Measurements from ENCODE around the gene LAMC3. TPM values are rescaled to one million over a fixed set of nuclear protein-coding genes. Genes with fewer than 3 reads are reported as not detected.

Gene LAMC3
- polyA plus RNA-seq, 1 of the 3 experiments (the other 2 are of a cell fraction), result 0.07 TPM

DNA sequence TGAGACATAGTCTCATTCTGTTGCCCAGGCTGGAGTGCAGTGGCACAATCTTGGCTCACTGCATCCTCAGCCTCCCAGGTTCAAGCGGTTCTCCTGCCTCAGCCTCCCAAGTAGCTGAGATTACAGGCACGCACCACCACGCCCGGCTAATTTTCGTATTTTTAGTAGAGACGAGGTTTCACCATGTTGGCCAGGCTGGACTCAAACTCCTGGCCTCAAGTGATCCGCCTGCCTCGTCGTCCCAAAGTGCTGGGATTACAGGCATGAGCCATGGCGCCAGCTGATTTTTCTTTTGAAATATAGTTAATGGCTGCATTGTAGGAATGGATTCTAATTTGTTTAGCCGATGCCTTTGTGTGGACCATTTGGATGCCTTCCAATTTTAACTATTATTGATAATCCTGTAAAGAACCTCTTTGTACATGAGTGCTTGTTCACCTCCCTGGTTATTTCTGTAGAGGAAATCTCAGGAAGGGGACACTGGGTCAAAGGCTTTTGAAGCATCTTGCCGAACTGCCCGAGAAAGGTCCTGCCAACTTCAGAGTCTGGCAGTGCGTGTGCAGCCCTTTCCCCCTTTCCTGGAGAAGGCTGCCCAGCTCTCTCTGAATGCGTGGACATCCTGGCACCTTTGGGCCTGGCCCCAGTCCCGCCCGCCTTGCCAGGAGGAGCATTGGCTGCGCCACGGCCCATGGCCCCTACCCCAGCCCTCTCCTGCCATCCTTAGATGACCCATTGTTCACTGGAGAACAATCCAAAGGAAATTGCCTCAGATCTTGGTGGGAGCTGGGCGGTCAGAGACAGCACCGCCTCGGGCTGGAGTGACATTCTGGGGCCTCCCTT, 107.5 kb downstream of the LAMC3 start:
- 81% methylated on average over 19 of the region's 22 CpGs for WGBS (ENCODE audit: low lambda C conversion rate)
- POLR2A ChIA-PET, result no interaction called here

DNA sequence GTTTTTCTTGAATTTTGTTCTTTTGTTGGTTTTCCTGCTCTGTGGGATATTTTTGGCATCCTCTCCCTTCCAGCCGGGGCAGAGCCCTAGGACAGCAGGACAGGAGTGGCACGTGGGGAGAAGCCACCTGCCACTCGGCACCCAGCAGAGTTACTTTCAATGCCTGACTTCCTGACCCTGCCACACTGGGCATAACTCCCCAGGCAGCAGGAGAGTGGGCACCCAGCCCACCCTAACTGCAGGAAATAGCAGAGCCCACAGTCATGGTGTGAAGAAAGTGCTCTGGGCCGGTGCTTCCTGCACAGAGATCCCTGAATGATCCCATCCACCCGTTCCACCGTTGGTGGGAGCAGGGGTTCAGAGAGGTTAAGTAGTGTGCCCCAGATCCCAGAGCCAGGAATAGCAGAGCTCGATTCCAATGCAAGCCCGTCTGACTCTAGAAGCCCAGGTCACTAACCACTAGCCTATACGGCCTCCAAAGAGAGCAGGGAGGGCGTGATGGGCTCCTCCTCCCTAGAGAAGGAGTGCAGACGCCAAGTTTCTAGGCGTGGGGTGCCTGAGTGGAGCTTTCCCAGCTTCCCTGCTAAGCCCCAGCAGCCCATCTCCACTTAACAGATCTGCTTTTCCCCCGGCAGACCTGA, 108.3 kb downstream of the LAMC3 start:
- H3K9ac ChIP-seq, result no peak overlapping the region
- ChIA-PET POLR2A (no interaction called here), CTCF (no interaction called here)

More for the DNA sequence above, 107.5 kb downstream of the LAMC3 start:
- CTCF ChIA-PET, result interaction anchor here (0.6 kb wide), 1 partner anchor 14 kb away, joined by 3 read pairs; no protein-coding TSS in a partner anchor
- Histone ChIP-seq H3K27ac (ENCODE audit: low read depth in 2 of 2, low read length in 1 of 2) (no peak overlapping the region), H4K20me1 (ENCODE audit: insufficient read depth) (no peaks in the 10 kb centered on the region), H3K4me1 (ENCODE audit: control insufficient read depth in 1 of 2, insufficient read depth in 2 of 2, low read depth in 1 of 2, low read length in 1 of 2) (no peaks in the 10 kb centered on the region; a peak in 1 of 4 replicates), H3K9me2 (no peaks in the 10 kb centered on the region), H3K27me3 (ENCODE audit: insufficient read depth) (no peaks in the 10 kb centered on the region), H3K9ac (no peak overlapping the region), H3K4me3 (ENCODE audit: low read depth in 2 of 2, low read length in 1 of 2) (no peak overlapping the region), H3K4me2 (no peak overlapping the region), H3K79me2 (ENCODE audit: insufficient read depth) (no peaks in the 10 kb centered on the region), H2AFZ (ENCODE audit: low read depth) (no peak overlapping the region), H3K9me3 (no peaks in the 10 kb centered on the region), H3K36me3 (replicated peaks in 1 of 2; ENCODE audit: control insufficient read depth in 1 of 2, insufficient read depth in 2 of 2, low read length in 1 of 2) (no peaks in the 10 kb centered on the region), H3F3A (replicated peaks; ENCODE audit: insufficient read depth) (no peaks in the 10 kb centered on the region)
- DNase-seq, result no peak
- TF ChIP-seq JUND (IDR thresholded peaks at IDR 0.05) (no peak), GABPA (IDR thresholded peaks at IDR 0.05; ENCODE audit: low read depth) (no peak), SMC3 (IDR thresholded peaks at IDR 0.05; ENCODE audit: low read depth, low read length) (no peak), EZH2phosphoT487 (IDR thresholded peaks at IDR 0.05; ENCODE audit: borderline replicate concordance, low read depth) (no peak), RXRA (IDR thresholded peaks at IDR 0.05; ENCODE audit: borderline replicate concordance, low read depth) (no peak)

More for the DNA sequence above, 108.3 kb downstream of the LAMC3 start:
- Histone ChIP-seq H3K9me2 (no peaks in the 10 kb centered on the region), H3F3A (replicated peaks; ENCODE audit: insufficient read depth) (no peaks in the 10 kb centered on the region), H3K36me3 (replicated peaks in 1 of 2; ENCODE audit: control insufficient read depth in 1 of 2, insufficient read depth in 2 of 2, low read length in 1 of 2) (no peaks in the 10 kb centered on the region), H3K4me3 (ENCODE audit: low read depth in 2 of 2, low read length in 1 of 2) (no peak overlapping the region), H3K27me3 (ENCODE audit: insufficient read depth) (no peaks in the 10 kb centered on the region), H2AFZ (ENCODE audit: low read depth) (no peak overlapping the region), H3K27ac (ENCODE audit: low read depth in 2 of 2, low read length in 1 of 2) (no peak overlapping the region), H3K79me2 (ENCODE audit: insufficient read depth) (no peaks in the 10 kb centered on the region), H3K9me3 (no peaks in the 10 kb centered on the region), H3K4me2 (no peak overlapping the region), H3K4me1 (ENCODE audit: control insufficient read depth in 1 of 2, insufficient read depth in 2 of 2, low read depth in 1 of 2, low read length in 1 of 2) (no peaks in the 10 kb centered on the region; a peak in 1 of 4 replicates), H4K20me1 (ENCODE audit: insufficient read depth) (no peaks in the 10 kb centered on the region)
- TF ChIP-seq, protein P1, sequence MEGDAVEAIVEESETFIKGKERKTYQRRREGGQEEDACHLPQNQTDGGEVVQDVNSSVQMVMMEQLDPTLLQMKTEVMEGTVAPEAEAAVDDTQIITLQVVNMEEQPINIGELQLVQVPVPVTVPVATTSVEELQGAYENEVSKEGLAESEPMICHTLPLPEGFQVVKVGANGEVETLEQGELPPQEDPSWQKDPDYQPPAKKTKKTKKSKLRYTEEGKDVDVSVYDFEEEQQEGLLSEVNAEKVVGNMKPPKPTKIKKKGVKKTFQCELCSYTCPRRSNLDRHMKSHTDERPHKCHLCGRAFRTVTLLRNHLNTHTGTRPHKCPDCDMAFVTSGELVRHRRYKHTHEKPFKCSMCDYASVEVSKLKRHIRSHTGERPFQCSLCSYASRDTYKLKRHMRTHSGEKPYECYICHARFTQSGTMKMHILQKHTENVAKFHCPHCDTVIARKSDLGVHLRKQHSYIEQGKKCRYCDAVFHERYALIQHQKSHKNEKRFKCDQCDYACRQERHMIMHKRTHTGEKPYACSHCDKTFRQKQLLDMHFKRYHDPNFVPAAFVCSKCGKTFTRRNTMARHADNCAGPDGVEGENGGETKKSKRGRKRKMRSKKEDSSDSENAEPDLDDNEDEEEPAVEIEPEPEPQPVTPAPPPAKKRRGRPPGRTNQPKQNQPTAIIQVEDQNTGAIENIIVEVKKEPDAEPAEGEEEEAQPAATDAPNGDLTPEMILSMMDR (IDR thresholded peaks at IDR 0.05), result no peak
- TF ChIP-seq, protein P2, sequence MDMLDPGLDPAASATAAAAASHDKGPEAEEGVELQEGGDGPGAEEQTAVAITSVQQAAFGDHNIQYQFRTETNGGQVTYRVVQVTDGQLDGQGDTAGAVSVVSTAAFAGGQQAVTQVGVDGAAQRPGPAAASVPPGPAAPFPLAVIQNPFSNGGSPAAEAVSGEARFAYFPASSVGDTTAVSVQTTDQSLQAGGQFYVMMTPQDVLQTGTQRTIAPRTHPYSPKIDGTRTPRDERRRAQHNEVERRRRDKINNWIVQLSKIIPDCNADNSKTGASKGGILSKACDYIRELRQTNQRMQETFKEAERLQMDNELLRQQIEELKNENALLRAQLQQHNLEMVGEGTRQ (IDR thresholded peaks at IDR 0.05; ENCODE audit: borderline replicate concordance, low read depth, low read length), result no peak
- TF ChIP-seq NFIC (IDR thresholded peaks at IDR 0.05; ENCODE audit: borderline replicate concordance) (no peak), FOXM1 (IDR thresholded peaks at IDR 0.05; ENCODE audit: low read depth) (no peak), POLR2AphosphoS5 (IDR thresholded peaks at IDR 0.05; ENCODE audit: low read depth, low read length) (no peak), GABPA (IDR thresholded peaks at IDR 0.05; ENCODE audit: low read depth) (no peak), GATA2 (CRISPR knock-in tag; IDR thresholded peaks at IDR 0.05) (no peak), TCF12 (IDR thresholded peaks at IDR 0.05) (no peak), RCOR1 (IDR thresholded peaks at IDR 0.05; ENCODE audit: low read length) (no peak), TAF1 (IDR thresholded peaks at IDR 0.05; ENCODE audit: borderline replicate concordance, low read depth, low read length) (no peak), ELF1 (IDR thresholded peaks at IDR 0.05) (no peak), TEAD4 (IDR thresholded peaks at IDR 0.05; ENCODE audit: borderline replicate concordance, insufficient read depth) (no peak), RFX5 (IDR thresholded peaks at IDR 0.05; ENCODE audit: low read length) (no peak), MEF2A (IDR thresholded peaks at IDR 0.05; ENCODE audit: borderline replicate concordance, low read depth) (no peak), SIN3A (IDR thresholded peaks at IDR 0.05; ENCODE audit: borderline replicate concordance, low read depth, low read length) (no peak)
- TF ChIP-seq, protein P3, sequence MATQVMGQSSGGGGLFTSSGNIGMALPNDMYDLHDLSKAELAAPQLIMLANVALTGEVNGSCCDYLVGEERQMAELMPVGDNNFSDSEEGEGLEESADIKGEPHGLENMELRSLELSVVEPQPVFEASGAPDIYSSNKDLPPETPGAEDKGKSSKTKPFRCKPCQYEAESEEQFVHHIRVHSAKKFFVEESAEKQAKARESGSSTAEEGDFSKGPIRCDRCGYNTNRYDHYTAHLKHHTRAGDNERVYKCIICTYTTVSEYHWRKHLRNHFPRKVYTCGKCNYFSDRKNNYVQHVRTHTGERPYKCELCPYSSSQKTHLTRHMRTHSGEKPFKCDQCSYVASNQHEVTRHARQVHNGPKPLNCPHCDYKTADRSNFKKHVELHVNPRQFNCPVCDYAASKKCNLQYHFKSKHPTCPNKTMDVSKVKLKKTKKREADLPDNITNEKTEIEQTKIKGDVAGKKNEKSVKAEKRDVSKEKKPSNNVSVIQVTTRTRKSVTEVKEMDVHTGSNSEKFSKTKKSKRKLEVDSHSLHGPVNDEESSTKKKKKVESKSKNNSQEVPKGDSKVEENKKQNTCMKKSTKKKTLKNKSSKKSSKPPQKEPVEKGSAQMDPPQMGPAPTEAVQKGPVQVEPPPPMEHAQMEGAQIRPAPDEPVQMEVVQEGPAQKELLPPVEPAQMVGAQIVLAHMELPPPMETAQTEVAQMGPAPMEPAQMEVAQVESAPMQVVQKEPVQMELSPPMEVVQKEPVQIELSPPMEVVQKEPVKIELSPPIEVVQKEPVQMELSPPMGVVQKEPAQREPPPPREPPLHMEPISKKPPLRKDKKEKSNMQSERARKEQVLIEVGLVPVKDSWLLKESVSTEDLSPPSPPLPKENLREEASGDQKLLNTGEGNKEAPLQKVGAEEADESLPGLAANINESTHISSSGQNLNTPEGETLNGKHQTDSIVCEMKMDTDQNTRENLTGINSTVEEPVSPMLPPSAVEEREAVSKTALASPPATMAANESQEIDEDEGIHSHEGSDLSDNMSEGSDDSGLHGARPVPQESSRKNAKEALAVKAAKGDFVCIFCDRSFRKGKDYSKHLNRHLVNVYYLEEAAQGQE (IDR thresholded peaks at IDR 0.05; ENCODE audit: low read depth, low read length), result no peak
- TF ChIP-seq, protein P4, sequence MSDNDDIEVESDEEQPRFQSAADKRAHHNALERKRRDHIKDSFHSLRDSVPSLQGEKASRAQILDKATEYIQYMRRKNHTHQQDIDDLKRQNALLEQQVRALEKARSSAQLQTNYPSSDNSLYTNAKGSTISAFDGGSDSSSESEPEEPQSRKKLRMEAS (IDR thresholded peaks at IDR 0.05; ENCODE audit: low read depth), result no peak
- no peak for DNase-seq
- 55% methylated on average over 11 of the region's 13 CpGs for WGBS (ENCODE audit: low lambda C conversion rate)

Measured in SK-N-SH (cell line).